ENCODE data around the gene LIG1.

LIG1 gene

DNA sequence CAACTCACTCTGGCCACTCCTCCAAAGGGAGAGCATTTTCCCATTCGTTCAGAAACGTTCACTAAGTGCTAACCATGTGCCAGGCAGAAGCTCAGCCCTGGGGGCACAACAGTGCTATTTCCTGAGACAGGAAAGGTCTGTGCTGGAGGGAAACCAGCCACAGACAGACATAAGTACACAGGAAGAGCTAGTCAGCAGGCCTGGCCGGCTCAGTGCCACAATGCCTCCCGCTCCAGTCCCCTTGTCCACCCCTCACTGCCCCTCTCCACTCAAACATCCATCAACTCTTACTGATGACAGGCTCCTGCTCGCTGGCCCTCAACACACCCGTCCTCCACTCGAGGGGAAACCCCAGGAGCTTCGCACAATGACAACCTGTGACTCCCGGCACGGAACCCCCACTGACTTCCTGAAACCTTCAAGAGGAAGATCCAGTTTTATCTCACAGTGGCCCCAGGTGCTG is 48.2 kb downstream of the LIG1 start:
- peak; percentile 47 for DNase-seq (ENCODE audit: low read depth)

DNA sequence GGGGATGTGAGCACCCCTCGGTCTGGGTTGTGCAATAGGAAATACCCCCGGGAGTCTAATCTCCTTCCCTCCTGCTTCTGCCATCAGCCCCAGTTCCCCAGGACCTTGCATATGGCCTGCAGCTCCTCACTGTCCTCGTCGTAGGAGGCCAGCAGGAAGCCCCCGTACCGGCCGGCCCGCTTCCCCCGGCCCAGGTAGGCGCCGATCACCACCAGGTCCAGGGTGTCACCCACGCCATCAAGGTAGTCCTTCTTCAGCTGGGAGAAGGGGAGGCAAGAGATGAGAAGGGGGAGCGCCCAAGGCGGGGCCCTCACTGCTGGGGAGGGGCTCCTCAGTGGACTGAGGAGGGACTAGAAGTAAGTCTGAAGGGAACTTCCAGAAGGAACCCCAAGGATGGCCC is 49.1 kb downstream of the LIG1 start:
- no peak for DNase-seq (ENCODE audit: low read depth)

DNA sequence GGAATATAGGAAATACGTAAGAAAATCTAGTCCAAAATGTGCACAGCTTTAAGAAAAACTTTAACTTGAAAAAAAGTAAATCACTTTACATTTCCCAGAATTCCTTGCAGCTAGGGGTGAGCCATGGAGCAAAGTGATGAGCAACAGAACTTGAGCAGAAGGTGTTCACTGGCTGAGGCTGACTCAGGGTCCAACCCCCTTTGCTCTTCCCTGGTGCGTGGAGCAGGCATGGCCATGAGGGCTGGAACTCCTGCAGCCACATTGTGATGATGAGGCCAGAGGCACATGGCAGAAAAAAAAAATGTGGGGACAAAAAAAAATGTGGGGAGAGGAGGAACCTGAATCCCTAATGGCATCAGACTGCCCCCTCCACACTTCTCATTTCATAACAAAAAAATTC is 49.6 kb downstream of the LIG1 start:
- DNase-seq (ENCODE audit: low read depth), result peak; percentile 20

DNA sequence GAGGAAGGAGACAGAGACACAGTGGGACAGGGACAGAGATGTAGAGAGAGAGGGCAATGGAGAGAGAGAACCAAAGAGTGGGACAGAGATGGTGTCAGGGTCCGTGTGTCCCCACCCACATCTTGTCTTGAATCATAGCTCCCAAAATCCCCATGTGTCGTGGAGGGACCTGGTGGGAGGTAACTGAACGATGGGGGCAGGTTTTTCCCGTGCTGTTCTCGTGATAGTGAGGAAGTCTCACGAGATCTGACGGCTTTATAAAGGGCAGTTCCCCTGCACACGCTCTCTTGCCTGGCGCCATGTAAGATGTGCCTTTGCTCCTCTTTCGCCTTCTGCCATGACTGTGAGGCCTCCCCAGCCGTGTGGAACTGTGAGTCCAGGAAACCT is 52.0 kb downstream of the LIG1 start:
- DNase-seq (ENCODE audit: low read depth), result no peak

DNA sequence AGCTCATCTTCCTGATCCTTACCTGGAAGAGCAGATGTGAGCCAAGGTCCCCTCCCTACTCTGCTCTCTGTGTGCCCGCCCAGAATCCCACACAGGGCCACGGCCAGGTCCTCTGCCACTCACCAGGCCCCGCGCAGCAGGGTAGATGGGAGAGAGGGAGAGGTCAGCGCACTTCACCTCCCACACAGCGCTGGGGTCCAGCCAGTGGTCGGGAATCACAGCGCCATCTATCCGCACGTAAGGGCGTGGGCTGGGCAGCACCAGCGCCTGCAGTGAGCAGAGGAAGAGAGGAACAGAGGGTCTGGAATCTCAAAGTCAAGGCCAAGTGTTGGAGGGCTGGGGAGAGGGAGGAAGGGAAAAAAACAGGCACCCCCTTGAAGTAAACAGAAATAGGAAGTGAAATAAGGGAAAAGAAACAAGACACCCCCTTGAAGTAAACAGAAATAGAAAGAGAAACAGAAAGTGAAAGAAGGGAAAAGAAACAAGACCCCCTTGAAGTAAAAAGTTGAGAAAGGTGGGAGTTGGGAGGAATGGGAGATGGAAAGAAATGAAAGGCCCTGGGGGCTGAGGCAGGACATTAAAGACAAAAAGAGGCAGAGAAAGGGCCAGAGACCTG is 52.5 kb downstream of the LIG1 start:
- DNase-seq (ENCODE audit: low read depth), result no peak

DNA sequence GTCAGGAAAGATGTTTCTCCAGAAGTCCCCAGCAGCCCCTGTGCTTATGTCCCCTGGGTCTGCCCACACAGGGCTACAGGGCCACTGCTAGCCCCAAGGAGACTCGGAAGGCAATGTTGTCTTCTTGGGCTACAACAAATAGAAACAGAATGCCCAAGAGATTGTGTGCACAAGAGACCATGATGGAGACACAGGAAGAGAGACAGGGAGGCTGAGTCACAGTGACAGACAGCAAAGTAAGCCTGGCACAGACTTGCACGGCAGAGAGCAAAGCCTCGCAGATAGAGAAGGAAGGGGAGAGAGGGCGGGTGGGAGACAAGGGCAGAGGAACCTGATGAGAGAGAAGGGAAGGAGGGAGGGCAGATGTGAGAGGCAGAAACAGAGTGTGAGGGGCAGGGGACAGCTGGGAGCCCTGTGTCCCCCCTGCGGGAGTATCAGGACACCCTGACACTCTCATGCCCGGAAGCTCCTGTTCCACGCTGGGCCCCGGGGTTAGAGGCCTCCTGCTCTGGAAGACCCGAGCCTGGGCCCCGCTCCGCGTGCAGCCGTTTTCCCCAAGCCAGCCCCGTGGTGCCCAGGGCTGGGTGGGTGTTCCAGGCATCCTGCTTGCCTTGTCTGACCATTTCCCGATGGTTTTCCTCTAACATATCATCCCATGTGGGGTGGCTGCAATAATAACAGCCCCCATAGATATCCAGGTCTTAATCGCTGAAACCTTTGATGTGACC is 56.8 kb downstream of the LIG1 start:
- peak; percentile 28 for DNase-seq (ENCODE audit: low read depth)

DNA sequence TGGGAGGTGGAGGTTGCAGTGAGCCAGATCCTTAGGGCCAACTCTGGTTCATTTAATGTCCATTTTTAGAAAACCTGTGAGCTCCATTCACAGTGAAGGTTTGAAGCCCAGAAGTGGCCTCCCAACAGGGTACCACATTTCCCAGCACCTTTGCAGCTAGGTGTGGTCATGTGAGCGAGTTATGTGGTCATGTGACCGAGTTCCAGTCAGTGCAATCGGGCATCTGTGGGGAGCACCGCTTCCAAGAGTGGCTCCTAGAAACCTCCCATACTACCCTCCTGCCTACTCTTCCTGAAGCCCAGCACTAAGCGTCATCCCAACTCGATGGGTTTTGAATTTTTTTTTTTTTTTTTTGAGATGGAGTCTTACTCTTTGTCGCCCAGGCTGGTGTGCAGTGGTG is 58.9 kb downstream of the LIG1 start:
- DNase-seq (ENCODE audit: low read depth), result no peak

DNA sequence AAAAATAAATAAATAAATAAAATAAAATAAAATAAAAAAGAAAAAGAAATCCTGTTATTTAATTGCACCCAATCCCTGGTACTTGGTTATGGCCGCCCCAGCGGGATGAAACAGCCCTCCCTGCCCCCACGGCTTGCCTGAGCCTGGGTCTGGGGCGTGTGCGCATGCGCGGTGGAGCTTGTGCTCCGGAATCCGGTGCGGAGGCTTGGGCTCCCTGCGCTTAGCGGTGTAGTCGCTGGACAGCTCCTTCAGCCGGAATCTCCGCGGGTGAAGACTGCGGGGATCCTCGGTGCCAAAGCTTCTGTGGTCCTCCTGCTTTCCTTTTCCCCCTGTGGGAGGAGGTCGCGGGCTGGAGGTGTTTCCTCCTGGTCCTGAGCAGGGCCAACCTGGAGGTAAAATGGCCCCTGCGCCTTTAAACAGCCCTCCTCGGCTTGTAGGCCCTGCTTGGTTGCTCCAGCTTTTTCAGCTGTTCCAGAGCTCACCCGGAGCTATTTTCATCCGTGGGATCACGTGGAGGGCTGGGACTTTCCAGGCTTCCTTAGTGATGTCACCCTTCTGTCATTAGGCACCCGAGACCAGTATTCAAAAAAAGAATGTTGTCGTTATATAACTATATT is 59.7 kb downstream of the LIG1 start, which contains the start of gene PLA2G4C:
Gene PLA2G4C, minus strand, starts transcription at position 468 of the 617 bp plus-strand sequence. CDS start 4,288 bp downstream, outside the sequence.
- DNase-seq (ENCODE audit: low read depth), result peak; percentile 87

DNA sequence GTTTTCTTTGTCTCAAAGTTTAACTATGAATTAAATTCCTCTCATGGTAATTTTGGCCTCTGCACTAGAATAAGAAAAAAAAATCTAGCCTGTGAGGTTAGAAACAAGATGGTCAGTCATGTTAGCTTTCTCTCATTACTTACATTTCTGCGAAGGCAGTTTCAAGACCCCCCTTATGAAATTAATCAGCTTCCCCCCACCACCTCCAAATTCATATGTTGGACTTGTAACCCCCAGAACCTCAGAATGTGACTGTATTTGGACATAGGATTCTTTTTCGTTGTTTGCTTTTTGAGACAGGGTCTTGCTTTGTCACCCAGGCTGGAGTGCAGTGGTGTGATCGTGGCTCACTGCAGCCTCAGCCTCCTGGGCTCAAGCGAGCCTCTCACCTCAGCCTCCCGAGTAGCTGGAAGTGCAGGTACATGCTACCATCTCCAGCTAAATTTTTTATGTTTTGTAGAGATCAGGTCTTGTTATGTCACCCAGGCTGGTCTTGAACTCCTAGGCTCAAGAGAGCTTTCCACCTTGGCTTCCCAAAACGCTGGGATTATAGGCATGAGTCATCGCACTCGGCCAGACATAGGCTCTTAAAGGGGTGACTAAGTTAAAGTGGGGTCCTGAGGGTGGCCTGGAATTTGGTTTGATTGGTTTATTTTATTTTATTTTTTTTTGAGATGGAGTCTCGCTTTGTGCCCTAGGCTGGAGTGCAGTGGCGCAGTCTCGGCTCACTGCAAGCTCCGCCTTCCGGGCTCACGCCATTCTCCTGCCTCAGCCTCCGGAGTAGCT is 61.0 kb downstream of the LIG1 start:
- DNase-seq (ENCODE audit: low read depth), result no peak

DNA sequence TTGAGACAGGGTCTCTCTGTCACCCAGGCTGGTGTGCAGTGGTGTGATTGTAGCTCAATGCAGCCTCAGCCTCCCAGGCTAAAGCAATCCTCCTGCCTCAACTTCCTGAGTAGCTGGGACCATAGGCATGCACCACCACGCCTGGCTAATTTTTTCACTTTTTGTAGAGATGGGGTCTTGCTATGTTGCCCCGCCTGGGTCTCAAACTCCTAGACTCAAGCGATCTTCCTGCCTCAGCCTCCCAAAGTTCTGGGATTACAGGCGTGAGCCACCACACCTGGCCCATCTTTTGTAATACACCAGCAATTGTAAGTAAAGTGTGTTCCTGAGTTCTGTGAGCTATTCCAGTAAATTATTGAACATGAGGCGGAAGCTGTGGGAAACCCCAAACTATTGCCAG is 66.2 kb downstream of the LIG1 start:
- DNase-seq (ENCODE audit: low read depth), result no peak

DNA sequence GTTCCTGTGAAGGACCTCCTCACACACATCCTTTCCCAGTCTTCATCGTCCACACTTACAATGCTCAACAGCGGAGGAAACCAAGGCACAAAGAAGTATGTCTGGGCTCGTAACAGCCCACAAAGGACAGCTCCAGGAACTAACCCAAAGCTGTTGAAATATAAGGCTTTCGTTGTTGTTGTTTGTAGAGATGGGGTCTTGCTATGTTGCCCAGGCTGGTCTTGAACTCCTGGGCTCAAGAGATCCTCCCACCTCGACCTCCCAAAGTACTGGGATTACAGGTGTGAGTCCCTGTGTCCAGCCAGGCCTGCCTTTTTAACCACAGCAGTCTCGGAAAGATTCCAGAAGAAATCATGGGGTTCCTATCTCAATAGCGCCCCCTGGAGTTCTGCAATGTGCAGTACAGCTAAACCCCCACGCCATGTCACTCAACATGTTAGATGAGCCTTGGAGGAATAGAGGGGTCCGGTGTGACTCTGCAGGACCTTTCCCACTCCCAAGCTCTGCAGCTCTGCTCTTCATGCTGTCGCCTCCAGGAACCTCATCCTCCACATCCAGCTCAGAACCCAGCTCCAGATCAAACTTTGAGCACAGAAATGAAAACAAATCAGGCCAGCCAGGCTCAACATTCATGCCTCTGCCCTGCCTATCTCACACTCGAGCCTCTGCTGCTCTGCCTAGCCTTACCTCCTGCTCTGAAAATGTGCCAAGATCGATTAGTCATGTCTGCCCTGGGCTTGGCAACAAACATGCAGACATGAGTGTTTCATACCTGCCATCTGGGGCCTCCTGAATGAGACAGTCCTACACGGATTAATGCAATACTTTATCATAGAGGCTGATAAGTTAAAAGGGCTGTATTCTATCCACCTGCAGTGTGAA is 67.0 kb downstream of the LIG1 start:
- DNase-seq (ENCODE audit: low read depth), result peak; percentile 72

DNA sequence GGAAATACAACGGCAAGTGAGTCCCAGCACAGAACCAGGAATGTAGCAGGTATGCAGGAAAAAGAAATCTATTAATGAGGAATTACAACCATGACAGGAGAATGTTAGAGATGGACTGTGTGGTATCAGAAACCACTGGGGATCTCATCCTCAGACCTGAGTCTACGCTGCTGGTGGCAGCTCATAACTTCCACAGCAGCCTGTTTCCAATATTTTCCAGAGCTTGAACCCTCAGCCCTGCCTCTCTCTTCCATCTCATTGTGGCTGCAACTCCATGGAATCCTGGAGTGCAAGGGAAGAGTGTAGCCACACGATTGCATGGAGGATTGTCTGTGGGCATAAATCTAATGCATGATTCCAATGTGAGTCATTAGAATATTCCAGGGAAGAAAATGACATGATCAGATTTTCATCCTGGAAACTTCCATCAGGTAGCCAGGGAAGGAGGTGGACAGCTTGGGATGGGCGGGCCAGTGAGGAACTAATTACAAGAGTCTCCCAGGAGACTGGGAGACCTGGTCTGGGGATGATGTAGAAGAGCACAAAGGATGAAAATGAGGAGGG is 74.5 kb downstream of the LIG1 start:
- DNase-seq (ENCODE audit: low read depth), result no peak

DNA sequence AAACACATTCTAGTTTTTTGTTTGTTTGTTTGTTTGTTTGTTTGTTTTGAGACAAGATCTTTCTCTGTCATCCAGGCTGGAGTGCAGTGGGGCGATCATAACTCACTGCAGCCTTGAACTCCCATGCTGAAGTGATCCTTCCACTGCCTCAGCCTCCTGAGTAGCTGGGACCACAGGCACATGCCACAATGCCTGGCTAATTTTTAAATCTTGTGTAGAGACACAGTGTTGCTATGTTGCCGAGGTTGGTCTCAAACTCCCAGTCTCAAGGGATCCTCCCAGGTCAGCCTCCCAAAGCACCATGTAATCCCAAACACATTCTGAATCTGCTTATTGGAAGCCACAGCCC is 75.3 kb downstream of the LIG1 start:
- DNase-seq (ENCODE audit: low read depth), result no peak

DNA sequence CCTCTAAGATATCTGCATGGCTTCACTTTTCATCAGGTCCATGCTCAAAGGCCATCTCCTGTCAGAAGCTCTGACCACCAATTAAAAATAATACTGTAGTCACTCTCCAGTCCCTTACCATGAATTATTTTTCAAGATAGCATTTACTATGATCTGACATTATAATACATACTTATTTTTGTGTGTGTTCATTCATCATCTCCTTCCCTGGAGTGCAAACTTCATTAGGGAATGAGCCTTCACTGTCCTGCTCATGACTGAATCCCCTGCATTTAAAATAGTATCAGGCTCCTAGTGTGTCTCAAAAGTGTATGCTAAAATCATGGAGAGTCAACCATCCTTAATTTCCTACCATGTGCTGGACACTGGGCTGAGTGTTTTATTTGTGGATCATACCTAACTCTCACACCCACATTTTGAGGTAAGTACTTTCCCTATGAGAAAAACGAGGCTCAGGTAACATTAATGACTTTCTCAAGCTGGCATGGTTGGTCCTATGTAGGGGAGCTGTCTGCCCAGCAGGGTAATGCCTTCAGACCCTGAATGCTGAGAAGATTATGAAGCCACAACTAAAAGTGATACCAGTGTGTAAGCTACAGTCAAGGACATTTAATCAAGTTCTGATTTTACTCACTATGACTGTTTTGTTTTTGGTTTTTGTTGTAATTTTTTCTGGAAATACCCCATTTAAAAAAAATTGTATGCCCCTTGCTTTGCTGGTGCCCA is 75.9 kb downstream of the LIG1 start:
- no peak for DNase-seq (ENCODE audit: low read depth)

DNA sequence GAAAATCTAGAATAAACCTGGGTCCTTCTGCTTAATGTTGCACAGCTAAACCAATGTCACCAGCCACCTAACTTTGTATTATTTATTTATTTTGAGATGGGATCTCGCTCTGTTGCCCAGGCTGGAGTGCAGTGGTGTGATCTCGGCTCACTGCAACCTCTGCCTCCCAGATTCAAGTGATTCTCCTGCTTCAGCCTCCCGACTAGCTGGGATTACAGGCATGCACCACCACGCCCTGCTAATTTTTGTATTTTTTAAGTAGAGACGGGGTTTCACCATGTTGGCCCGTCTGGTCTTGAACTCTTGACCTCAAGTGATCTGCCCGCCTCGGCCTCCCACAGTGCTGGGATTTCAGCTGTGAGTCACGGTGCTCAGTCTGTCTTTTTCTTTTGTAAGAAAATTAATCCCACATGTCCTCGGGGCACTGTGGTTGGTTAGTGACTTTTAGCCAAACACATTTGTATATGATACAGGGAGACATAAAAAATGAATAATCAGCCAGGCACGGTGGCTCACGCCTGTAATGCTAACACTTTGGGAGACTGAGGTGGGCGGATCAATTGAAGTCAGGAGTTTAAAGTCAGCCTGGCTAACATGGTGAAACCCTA is 78.9 kb downstream of the LIG1 start:
- DNase-seq (ENCODE audit: low read depth), result peak; percentile 95

DNA sequence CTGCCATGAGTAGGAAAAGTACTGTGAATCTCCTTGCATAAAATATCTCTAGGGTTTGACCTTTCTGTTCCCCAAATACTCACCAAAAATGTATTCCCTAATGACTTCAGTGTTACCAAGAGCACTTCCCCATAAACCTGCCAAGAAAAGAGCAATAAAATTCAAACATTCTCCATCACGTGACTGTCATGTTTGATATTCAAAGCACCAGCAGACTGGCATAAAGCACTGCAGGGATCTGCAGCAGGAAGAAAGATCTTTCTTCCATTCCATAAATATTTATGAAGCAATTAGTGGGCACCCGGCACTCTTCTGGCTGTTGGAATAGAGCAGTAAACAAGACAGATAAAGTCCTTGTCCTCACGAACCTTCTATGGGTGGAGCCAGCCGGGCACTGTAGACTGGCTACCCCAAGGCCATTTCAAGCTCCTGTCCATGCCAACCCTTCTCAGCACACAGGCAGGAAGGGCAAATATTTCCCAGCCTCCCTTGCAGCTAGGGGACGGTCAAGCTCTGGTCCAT is 79.8 kb downstream of the LIG1 start:
- DNase-seq (ENCODE audit: low read depth), result no peak

DNA sequence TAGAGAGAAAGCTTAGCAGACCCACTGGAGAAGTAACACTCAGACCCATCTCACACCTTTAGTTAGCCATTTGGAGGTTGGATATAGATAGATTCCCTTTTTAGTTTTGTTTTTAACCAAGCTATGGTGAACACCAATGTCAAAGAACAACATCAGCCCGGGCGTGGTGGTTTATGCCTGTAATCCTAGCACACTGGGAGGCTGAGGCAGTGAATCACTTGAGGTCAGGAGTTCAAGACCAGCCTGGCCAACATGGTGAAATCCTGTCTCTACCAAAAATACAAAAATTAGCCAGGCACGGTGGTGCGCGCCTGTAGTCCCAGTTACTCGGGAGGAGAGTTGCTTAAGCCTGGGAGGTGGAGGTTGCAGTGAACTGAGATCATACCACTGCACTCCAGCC is 81.2 kb downstream of the LIG1 start:
- peak; percentile 45 for DNase-seq (ENCODE audit: low read depth)

DNA sequence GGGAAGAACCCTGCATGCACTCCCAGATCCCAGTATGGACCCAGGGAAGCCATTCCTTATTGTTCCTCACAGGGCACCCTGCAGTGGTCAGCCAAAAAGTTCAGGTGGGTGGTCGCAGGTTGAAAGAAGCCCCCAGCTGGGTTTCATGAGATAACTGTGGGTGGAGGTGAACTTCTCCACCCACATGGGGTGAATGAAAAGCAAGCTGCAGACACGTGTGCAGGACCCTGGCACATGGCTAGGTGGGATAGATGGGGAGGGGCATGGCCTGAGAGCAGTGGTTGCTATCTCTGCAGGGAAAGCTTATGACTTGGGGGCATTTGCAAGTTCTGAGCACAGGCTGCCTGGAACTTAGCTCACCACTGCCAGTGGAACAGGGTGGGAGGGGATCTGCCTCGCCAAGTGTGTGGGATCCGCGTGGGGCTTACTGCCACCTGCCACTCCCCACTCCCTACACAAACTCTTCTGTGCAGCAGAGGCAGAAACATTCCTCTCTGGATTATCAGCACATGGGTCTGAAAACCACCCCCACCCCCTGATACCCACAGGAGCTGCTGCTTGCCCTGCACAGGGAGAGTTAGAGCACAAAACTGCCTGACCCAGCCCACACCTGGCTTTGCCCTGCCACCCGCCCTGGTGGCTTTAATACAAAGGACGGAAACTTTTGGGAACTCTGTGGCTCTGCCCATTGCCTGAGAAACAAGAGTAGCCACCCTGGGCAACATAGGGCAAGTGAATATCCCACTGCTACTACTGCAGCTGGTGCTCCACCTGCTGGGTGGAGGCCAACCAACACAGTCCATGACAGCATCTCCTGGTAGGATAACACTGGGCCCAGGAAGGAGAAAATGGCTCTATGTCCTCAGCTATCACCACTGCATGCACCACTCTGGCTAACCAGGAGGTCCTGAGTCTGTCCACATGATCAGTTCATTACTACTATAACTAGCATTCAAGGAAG is 84.0 kb downstream of the LIG1 start:
- DNase-seq (ENCODE audit: low read depth), result no peak

DNA sequence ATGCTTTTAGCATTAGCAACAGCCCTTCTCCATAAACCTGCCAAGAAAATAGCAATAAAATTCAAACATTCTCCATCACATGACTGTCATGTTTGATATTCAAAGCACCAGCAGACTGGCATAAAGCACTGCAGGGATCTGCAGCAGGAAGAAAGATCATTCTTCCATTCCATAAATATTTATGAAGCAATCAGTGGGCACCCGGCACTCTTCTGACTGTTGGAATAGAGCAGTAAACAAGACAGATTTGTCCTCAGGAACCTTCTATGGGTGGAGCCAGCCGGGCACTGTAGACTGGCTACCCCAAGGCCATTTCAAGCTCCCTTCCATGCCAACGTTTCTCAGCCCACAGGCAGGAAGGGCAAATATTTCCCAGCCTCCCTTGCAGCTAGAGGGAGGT is 85.1 kb downstream of the LIG1 start:
- no peak for DNase-seq (ENCODE audit: low read depth)
